Measurements from ENCODE around the gene EFNA2. TPM values are rescaled to one million over a fixed set of nuclear protein-coding genes. Genes with fewer than 3 reads are reported as not detected.

The EFNA2 gene
- total RNA-seq, 1 experiment from 2014 or later = 0.45 TPM

Other genes with a start within 250 kb of the EFNA2 start
- gene ABCA7, start 245.8 kb upstream of the EFNA2 start, total RNA-seq (2014; rRNA removed; shearing (Covaris generic)) = 2.0 and 3.0 TPM in 2 replicates
- 1.4 TPM in 2 replicates for gene ARHGAP45, start 218.7 kb upstream of the EFNA2 start, total RNA-seq (2014; rRNA removed; shearing (Covaris generic))
- gene POLR2E, start 190.5 kb upstream of the EFNA2 start, total RNA-seq (2014; rRNA removed; shearing (Covaris generic)) = 231 and 271 TPM in 2 replicates
- gene GPX4, start 181.9 kb upstream of the EFNA2 start, total RNA-seq (2014; rRNA removed; shearing (Covaris generic)) = 221 and 243 TPM in 2 replicates
- 28.2 and 31.7 TPM in 2 replicates for gene SBNO2, start 111.6 kb upstream of the EFNA2 start, total RNA-seq (2014; rRNA removed; shearing (Covaris generic))
- 77.2 and 77.7 TPM in 2 replicates for gene STK11, start 80.1 kb upstream of the EFNA2 start, total RNA-seq (2014; rRNA removed; shearing (Covaris generic))
- 3.1 and 3.2 TPM in 2 replicates for gene CBARP, start 47.9 kb upstream of the EFNA2 start, total RNA-seq (2014; rRNA removed; shearing (Covaris generic))
- gene ATP5F1D, start 44.1 kb upstream of the EFNA2 start, total RNA-seq (2014; rRNA removed; shearing (Covaris generic)) = 55.4 and 127 TPM in 2 replicates
- 10.1 and 11.2 TPM in 2 replicates for gene MIDN, start 37.3 kb upstream of the EFNA2 start, total RNA-seq (2014; rRNA removed; shearing (Covaris generic))
- gene CIRBP, start 16.5 kb upstream of the EFNA2 start, total RNA-seq (2014; rRNA removed; shearing (Covaris generic)) = 170 and 219 TPM in 2 replicates
- gene FAM174C, start 10.3 kb upstream of the EFNA2 start, total RNA-seq (2014; rRNA removed; shearing (Covaris generic)) = 53.1 and 58.1 TPM in 2 replicates
- 101 and 141 TPM in 2 replicates for gene NDUFS7, start 98.0 kb downstream of the EFNA2 start, total RNA-seq (2014; rRNA removed; shearing (Covaris generic))
- gene GAMT, start 115.7 kb downstream of the EFNA2 start, total RNA-seq (2014; rRNA removed; shearing (Covaris generic)) = 53.9 and 58.5 TPM in 2 replicates
- 158 and 183 TPM in 2 replicates for gene DAZAP1, start 121.7 kb downstream of the EFNA2 start, total RNA-seq (2014; rRNA removed; shearing (Covaris generic))
- 1,915 and 2,084 TPM in 2 replicates for gene RPS15, start 152.5 kb downstream of the EFNA2 start, total RNA-seq (2014; rRNA removed; shearing (Covaris generic))
- gene APC2, start 164.2 kb downstream of the EFNA2 start, total RNA-seq (2014; rRNA removed; shearing (Covaris generic)) = 0.53 and 0.63 TPM in 2 replicates
- 72.5 and 73.2 TPM in 2 replicates for gene C19orf25, start 193.3 kb downstream of the EFNA2 start, total RNA-seq (2014; rRNA removed; shearing (Covaris generic))
- 0.10 and 1.0 TPM in 2 replicates for gene PCSK4, start 204.5 kb downstream of the EFNA2 start, total RNA-seq (2014; rRNA removed; shearing (Covaris generic))
- 0.77 and 0.98 TPM in 2 replicates for gene REEP6, start 205.3 kb downstream of the EFNA2 start, total RNA-seq (2014; rRNA removed; shearing (Covaris generic))
- gene ADAMTSL5, start 227.1 kb downstream of the EFNA2 start, total RNA-seq (2014; rRNA removed; shearing (Covaris generic)) = 4.0 and 5.5 TPM in 2 replicates
- gene PLK5, start 238.2 kb downstream of the EFNA2 start, total RNA-seq (2014; rRNA removed; shearing (Covaris generic)) = not detected in 2 replicates

All from HT1080 (cell line).